Endothelial cell of umbilical vein (primary cell): ENCODE data around the gene TAS1R1. TPM values are rescaled to one million over a fixed set of nuclear protein-coding genes. Genes with fewer than 3 reads are reported as not detected.
"Not testable (repeated sequence)": the region's sequence is repeated elsewhere in the genome, so short reads cannot be mapped to it uniquely, and the experiment has no call there.

Source experiments
- BruUV-seq: library from RNA; stranded (reverse); fragments of 400-500 nt; replicated peaks from 2 replicates; lab custom pipeline; 2021; lab: Mats Ljungman, UMichigan
- CTCF ChIA-PET: fragments of 300-600, 350-600 bp; sonication (Branson Sonifier 250); formaldehyde crosslinking; loops from one replicate; lab custom pipeline; 2021; ENCODE audit warnings: antibody characterized with exemption, inconsistent platforms; lab: Charles Lee
- POLR2A ChIA-PET: fragments of 300-600, 350-600 bp; sonication (Branson Sonifier 250); formaldehyde crosslinking; loops from one replicate; lab custom pipeline; 2021; ENCODE audit warnings: antibody characterized with exemption, inconsistent platforms; lab: Charles Lee
- DNase-seq: peaks from one replicate; pipeline ENCODE4 v3.0.0-alpha.2; 2011; ENCODE audit warnings: low read depth, low spot score
- FAIRE-seq: peaks from 2 replicates; lab custom pipeline; 2011; peaks lifted over from hg19 to GRCh38; lab: Jason Lieb, UNC
- H2AFZ ChIP-seq: 2 replicates; pipeline ENCODE4 v1.6.0; 2012; ENCODE audit warnings: low read depth, low read length, control low read depth, inconsistent platforms
- H3K27ac ChIP-seq: 2 replicates; pipeline ENCODE4 v1.5.1; 2011; ENCODE audit warnings: low read depth, mild to moderate bottlenecking, control low read depth, low read length, moderate library complexity; ENCODE audit not compliant: insufficient read depth
- H3K27me3 ChIP-seq, 2 experiments: 2 replicates each; pipeline versions ENCODE4 v1.6.0 to v1.6.1; 2011; ENCODE audit warnings: low read length in 2 of 2, mixed read lengths in 1 of 2; ENCODE audit not compliant: control insufficient read depth in 2 of 2, insufficient read depth in 2 of 2
- H3K36me3 ChIP-seq, 2 experiments: 2 replicates in 1 of 2; 3 replicates in 1 of 2; pipeline ENCODE4 v1.5.1; 2011; ENCODE audit warnings: low read length in 2 of 2, mild to moderate bottlenecking in 1 of 2, moderate library complexity in 1 of 2; ENCODE audit not compliant: control insufficient read depth in 2 of 2, insufficient read depth in 2 of 2; ENCODE audit errors: extremely low read depth in 1 of 2
- H3K4me1 ChIP-seq: 3 replicates; pipeline ENCODE4 v1.5.1; 2011; ENCODE audit warnings: mild to moderate bottlenecking, low read length; ENCODE audit not compliant: control insufficient read depth, insufficient read depth; ENCODE audit errors: extremely low read depth
- H3K4me2 ChIP-seq: 2 replicates; pipeline ENCODE4 v1.6.1; 2011; ENCODE audit warnings: low read length, control low read depth, mixed read lengths; ENCODE audit not compliant: insufficient read depth
- H3K4me3 ChIP-seq, 3 experiments: fragments of 200-600 bp in 1 of 3; sonication (generic), shearing (Covaris generic) in 1 of 3; replicated peaks in 1 of 3; 2 replicates each; pipeline ENCODE4 v1.5.1; 2011 to 2016; ENCODE audit warnings: control low read depth in 3 of 3, low read length in 3 of 3, mild to moderate bottlenecking in 2 of 3, inconsistent platforms in 1 of 3, low read depth in 1 of 3, moderate library complexity in 1 of 3; ENCODE audit not compliant: insufficient read depth in 1 of 3
- H3K79me2 ChIP-seq: 2 replicates; pipeline ENCODE4 v1.6.0; 2012; ENCODE audit warnings: low read length, inconsistent platforms; ENCODE audit not compliant: control insufficient read depth, insufficient read depth
- H3K9ac ChIP-seq: replicated peaks from 2 replicates; pipeline ENCODE3; 2011; ENCODE audit warnings: low read length, control low read depth; ENCODE audit not compliant: insufficient read depth; ENCODE audit errors: extremely low read depth
- H3K9me1 ChIP-seq: replicated peaks from 3 replicates; pipeline ENCODE4 v1.6.0; 2011; ENCODE audit warnings: mild to moderate bottlenecking, low read length; ENCODE audit not compliant: control insufficient read depth, insufficient read depth; ENCODE audit errors: extremely low read depth
- H3K9me3 ChIP-seq: replicated peaks from 2 replicates; pipeline ENCODE4 v1.5.1; 2012; ENCODE audit warnings: low read length, inconsistent platforms; ENCODE audit not compliant: control insufficient read depth, insufficient read depth
- H4K20me1 ChIP-seq: replicated peaks from 2 replicates; pipeline ENCODE3; 2011; ENCODE audit warnings: mild to moderate bottlenecking, low read length; ENCODE audit not compliant: control insufficient read depth, insufficient read depth; ENCODE audit errors: extremely low read depth
- EZH2 ChIP-seq: IDR thresholded peaks from 2 replicates; pipeline ENCODE4 v1.6.1; 2012; ENCODE audit warnings: borderline replicate concordance, low read depth, mild to moderate bottlenecking, moderate library complexity, low read length, inconsistent platforms; ENCODE audit not compliant: severe bottlenecking
- FOS ChIP-seq: IDR thresholded peaks from 2 replicates; pipeline ENCODE4 v1.6.1; 2011; ENCODE audit warnings: mild to moderate bottlenecking, low read length, moderate library complexity, borderline replicate concordance; ENCODE audit not compliant: insufficient read depth
- GATA2 ChIP-seq: IDR thresholded peaks from 2 replicates; pipeline ENCODE4 v1.7.0; 2011; ENCODE audit warnings: low read depth, mild to moderate bottlenecking, moderate library complexity, mixed read lengths, low read length; ENCODE audit not compliant: insufficient read length, insufficient read depth
- JUN ChIP-seq: IDR thresholded peaks from 2 replicates; pipeline ENCODE4 v1.6.1; 2011; ENCODE audit warnings: borderline replicate concordance, low read depth; ENCODE audit not compliant: insufficient read length, insufficient read depth
- MYC ChIP-seq: IDR thresholded peaks from one replicate; pipeline ENCODE4 v1.6.1; 2011; ENCODE audit warnings: mild to moderate bottlenecking, low read depth, low read length
- POLR2A ChIP-seq: IDR thresholded peaks from 2 replicates; pipeline ENCODE4 v1.6.1; 2012; ENCODE audit warnings: low read depth, mild to moderate bottlenecking, control low read depth, low read length
- POLR2AphosphoS5 ChIP-seq: IDR thresholded peaks from 2 replicates; pipeline ENCODE4 v1.6.1; 2012; ENCODE audit warnings: low read depth, mild to moderate bottlenecking, control low read depth, low read length, moderate library complexity; ENCODE audit not compliant: insufficient read depth
- dilution Hi-C: fragments of 300-500 bp; cut with MboI; formaldehyde crosslinking; loops from one replicate; pipeline ENCODE4 v1.15.0; 2019; ENCODE audit warnings: low sequenced_read_pairs; ENCODE audit not compliant: extremely low pct_ligation_motif_present
- intact Hi-C: fragments of 100-400 bp; cut with micrococcal nuclease; formaldehyde crosslinking; loops from one replicate; pipeline ENCODE4 v1.10.0; 2022
- polyA plus RNA-seq, 4 experiments: library from polyadenylated mRNA; depleted of rRNA in 3 of 4; stranded (reverse) in 3 of 4; unstranded in 1 of 4; fragments of >200 nt; gene quantifications; 2 replicates each; pipeline versions ENCODE4 v1.2.1 to v1.2.3, GENCODE V29; 2011 to 2012; ENCODE audit warnings: missing spikeins in 1 of 4
- total RNA-seq: library from RNA; stranded (reverse); gene quantifications from 2 replicates; pipeline ENCODE4 v1.2.3, GENCODE V29; 2021
- TF ChIP-seq, protein P1 (sequence below): IDR thresholded peaks from 2 replicates; pipeline ENCODE4 v1.6.1; 2011; ENCODE audit not compliant: insufficient read depth, insufficient read length
- TF ChIP-seq, protein P2 (sequence below), 2 donors: IDR thresholded peaks; 1 replicate in 1 of 2; 2 replicates in 1 of 2; pipeline ENCODE4 v1.5.1; 2011; ENCODE audit warnings: low read length in 2 of 2, mild to moderate bottlenecking in 2 of 2, moderate library complexity in 2 of 2, control low read depth in 1 of 2, inconsistent platforms in 1 of 2, low read depth in 1 of 2; ENCODE audit not compliant: insufficient read depth in 1 of 2; ENCODE audit errors: extremely low read depth in 1 of 2

Gene TAS1R1
- total and polyA plus RNA-seq, 2 donors (not counting 3 experiments of a cell fraction or from before 2014, with no cell fraction given): not detected

DNA sequence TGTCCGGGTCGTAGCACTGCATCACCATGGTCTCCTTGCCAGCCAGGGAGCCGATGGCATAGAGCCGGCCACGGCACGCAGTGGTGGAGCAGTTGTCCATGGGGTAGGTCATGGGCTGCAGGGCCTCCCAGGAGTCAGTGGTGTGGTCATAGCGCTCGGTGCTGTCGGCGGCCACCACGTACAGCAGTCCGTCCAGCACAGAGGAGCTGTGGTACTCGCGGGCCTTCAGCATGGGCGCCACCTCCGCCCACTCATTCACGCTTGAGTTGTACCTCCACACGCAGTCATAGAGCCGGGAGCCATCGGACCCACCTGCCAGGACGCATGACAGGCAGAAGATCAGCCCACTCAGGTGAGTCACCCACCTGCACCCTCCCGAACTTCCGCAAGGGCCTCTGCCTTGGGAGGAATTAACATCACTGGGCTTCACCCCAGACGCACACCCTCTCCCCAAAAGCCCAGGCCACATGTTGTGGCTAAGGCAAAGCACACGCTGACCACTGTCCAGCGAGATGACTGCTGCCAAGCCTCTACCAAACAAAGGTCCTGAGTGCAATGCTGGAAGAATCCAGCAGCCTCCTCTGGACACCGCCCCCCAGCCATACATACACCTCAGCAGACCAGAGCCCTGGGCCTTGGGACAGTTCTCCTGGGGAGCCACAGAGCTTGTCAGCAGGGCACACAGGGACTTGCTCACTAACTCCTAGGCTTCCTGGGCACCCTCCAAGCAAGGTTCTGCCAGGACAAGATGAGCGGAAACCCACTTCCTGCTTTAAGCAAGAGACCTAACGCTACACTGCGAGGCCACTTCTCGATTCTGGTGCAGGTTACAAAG is 44.3 kb downstream of the TAS1R1 start:
- Histone ChIP-seq H3K4me1 (peaks cover 19% of the 10 kb centered on the region), H3K9me3 (no peaks in the 10 kb centered on the region), H3K36me3 (peaks cover 6 to 27% of the 10 kb centered on the region in 2 experiments), H3K9ac (no peak overlapping the region), H3K4me3 (no peak overlapping the region), H2AFZ (no peak overlapping the region), H3K4me2 (no peak overlapping the region), H3K27ac (no peak overlapping the region), H3K27me3 (no peaks in the 10 kb centered on the region), H3K79me2 (peaks cover 58% of the 10 kb centered on the region), H4K20me1 (no peaks in the 10 kb centered on the region), H3K9me1 (no peaks in the 10 kb centered on the region)
- no TSS peak for BruUV-seq
- intact Hi-C loops: no loop called here
- DNase-seq (no peak), FAIRE-seq (no peak)
- CTCF ChIA-PET: interaction anchor here (1.3 to 2.9 kb wide), 7 partner anchors 17 to 113 kb away, joined by 3 to 12 read pairs (median 4); partner anchors contain the start of genes NOL9, TAS1R1 and ZBTB48
- TF ChIP-seq MYC (no peak), EZH2 (no peak), POLR2A (no peak), JUN (no peak), GATA2 (no peak), FOS (no peak), POLR2AphosphoS5 (no peak)
- TF ChIP-seq, protein P1, sequence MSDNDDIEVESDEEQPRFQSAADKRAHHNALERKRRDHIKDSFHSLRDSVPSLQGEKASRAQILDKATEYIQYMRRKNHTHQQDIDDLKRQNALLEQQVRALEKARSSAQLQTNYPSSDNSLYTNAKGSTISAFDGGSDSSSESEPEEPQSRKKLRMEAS: no peak
- TF ChIP-seq, protein P2, sequence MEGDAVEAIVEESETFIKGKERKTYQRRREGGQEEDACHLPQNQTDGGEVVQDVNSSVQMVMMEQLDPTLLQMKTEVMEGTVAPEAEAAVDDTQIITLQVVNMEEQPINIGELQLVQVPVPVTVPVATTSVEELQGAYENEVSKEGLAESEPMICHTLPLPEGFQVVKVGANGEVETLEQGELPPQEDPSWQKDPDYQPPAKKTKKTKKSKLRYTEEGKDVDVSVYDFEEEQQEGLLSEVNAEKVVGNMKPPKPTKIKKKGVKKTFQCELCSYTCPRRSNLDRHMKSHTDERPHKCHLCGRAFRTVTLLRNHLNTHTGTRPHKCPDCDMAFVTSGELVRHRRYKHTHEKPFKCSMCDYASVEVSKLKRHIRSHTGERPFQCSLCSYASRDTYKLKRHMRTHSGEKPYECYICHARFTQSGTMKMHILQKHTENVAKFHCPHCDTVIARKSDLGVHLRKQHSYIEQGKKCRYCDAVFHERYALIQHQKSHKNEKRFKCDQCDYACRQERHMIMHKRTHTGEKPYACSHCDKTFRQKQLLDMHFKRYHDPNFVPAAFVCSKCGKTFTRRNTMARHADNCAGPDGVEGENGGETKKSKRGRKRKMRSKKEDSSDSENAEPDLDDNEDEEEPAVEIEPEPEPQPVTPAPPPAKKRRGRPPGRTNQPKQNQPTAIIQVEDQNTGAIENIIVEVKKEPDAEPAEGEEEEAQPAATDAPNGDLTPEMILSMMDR (IDR thresholded peaks at IDR 0.05; ENCODE audit: extremely low read depth in 1 of 2, insufficient read depth in 1 of 2, low read depth in 1 of 2, low read length in 2 of 2): no peak
- dilution Hi-C loops: no loop called here
- POLR2A ChIA-PET: interaction anchor here (1.1 to 1.4 kb wide), 2 partner anchors 10 to 19 kb away, joined by 4 to 6 read pairs; partner anchors contain the start of gene ZBTB48

DNA sequence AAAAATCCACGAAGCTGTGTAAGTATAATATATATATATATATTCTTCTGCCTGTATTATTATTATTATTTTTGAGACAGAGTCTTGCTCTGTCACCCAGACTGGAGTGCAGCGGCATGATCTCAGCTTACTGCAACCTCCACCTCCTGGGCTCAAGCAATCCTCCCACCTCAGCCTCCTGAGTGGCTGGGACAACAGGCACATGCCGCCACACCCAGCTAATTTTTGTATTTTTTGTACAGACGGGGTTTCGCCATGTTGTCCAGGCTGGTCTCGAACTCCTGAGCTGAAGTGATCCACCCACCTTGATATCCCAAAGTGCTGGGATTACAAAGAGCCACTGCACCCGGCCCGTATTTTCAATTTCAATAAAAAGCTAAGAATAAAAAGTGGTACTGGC is 44.9 kb downstream of the TAS1R1 start:
- BruUV-seq, H3K27me3 ChIP-seq, H3K9me1 ChIP-seq, dilution Hi-C loops, H3K9me3 ChIP-seq, H4K20me1 ChIP-seq, FAIRE-seq, DNase-seq, H2AFZ ChIP-seq, H3K4me3 ChIP-seq: not testable (repeated sequence)
- Histone ChIP-seq H3K9ac (peak overlapping the region; percentile 73), H3K27ac (peak overlapping the region; percentile 78), H3K79me2 (peaks cover 58% of the 10 kb centered on the region), H3K36me3 (peaks cover 4 to 24% of the 10 kb centered on the region in 2 experiments), H3K4me2 (peak overlapping the region; percentile 87), H3K4me1 (peaks cover 23% of the 10 kb centered on the region)
- ChIA-PET CTCF (interaction anchor here (0.8 to 2.9 kb wide), 10 partner anchors 16 to 114 kb away, joined by 3 to 12 read pairs (median 4); partner anchors contain the start of genes NOL9, TAS1R1, THAP3 and ZBTB48), POLR2A (interaction anchor here (1.1 to 1.4 kb wide), 2 partner anchors 11 to 20 kb away, joined by 4 to 6 read pairs; partner anchors contain the start of gene ZBTB48)
- intact Hi-C loops: loop anchor here (5.0 kb wide), 2 partner anchors 102 to 187 kb away; partner anchors contain the start of genes CAMTA1 and DNAJC11
